Endothelial cell of umbilical vein (primary cell): ENCODE data around the gene DIP2C. TPM values are rescaled to one million over a fixed set of nuclear protein-coding genes. Genes with fewer than 3 reads are reported as not detected.

Experiments used
- BruUV-seq: library from RNA; stranded (reverse); fragments of 400-500 nt; replicated peaks from 2 replicates; lab custom pipeline; 2021; lab: Mats Ljungman, UMichigan
- CTCF ChIA-PET: fragments of 300-600, 350-600 bp; sonication (Branson Sonifier 250); formaldehyde crosslinking; loops from one replicate; lab custom pipeline; 2021; ENCODE audit warnings: antibody characterized with exemption, inconsistent platforms; lab: Charles Lee
- POLR2A ChIA-PET: fragments of 300-600, 350-600 bp; sonication (Branson Sonifier 250); formaldehyde crosslinking; loops from one replicate; lab custom pipeline; 2021; ENCODE audit warnings: antibody characterized with exemption, inconsistent platforms; lab: Charles Lee
- DNase-seq: peaks from one replicate; pipeline ENCODE4 v3.0.0-alpha.2; 2011; ENCODE audit warnings: low read depth, low spot score
- FAIRE-seq: peaks from 2 replicates; lab custom pipeline; 2011; peaks lifted over from hg19 to GRCh38; lab: Jason Lieb, UNC
- H2AFZ ChIP-seq: 2 replicates; pipeline ENCODE4 v1.6.0; 2012; ENCODE audit warnings: low read depth, low read length, control low read depth, inconsistent platforms
- H3K27ac ChIP-seq: 2 replicates; pipeline ENCODE4 v1.5.1; 2011; ENCODE audit warnings: low read depth, mild to moderate bottlenecking, control low read depth, low read length, moderate library complexity; ENCODE audit not compliant: insufficient read depth
- H3K27me3 ChIP-seq, 2 experiments: 2 replicates each; pipeline versions ENCODE4 v1.6.0 to v1.6.1; 2011; ENCODE audit warnings: low read length in 2 of 2, mixed read lengths in 1 of 2; ENCODE audit not compliant: control insufficient read depth in 2 of 2, insufficient read depth in 2 of 2
- H3K36me3 ChIP-seq, 2 experiments: 2 replicates in 1 of 2; 3 replicates in 1 of 2; pipeline ENCODE4 v1.5.1; 2011; ENCODE audit warnings: low read length in 2 of 2, mild to moderate bottlenecking in 1 of 2, moderate library complexity in 1 of 2; ENCODE audit not compliant: control insufficient read depth in 2 of 2, insufficient read depth in 2 of 2; ENCODE audit errors: extremely low read depth in 1 of 2
- H3K4me1 ChIP-seq: 3 replicates; pipeline ENCODE4 v1.5.1; 2011; ENCODE audit warnings: mild to moderate bottlenecking, low read length; ENCODE audit not compliant: control insufficient read depth, insufficient read depth; ENCODE audit errors: extremely low read depth
- H3K4me2 ChIP-seq: 2 replicates; pipeline ENCODE4 v1.6.1; 2011; ENCODE audit warnings: low read length, control low read depth, mixed read lengths; ENCODE audit not compliant: insufficient read depth
- H3K4me3 ChIP-seq, 3 experiments: fragments of 200-600 bp in 1 of 3; sonication (generic), shearing (Covaris generic) in 1 of 3; replicated peaks in 1 of 3; 2 replicates each; pipeline ENCODE4 v1.5.1; 2011 to 2016; ENCODE audit warnings: control low read depth in 3 of 3, low read length in 3 of 3, mild to moderate bottlenecking in 2 of 3, inconsistent platforms in 1 of 3, low read depth in 1 of 3, moderate library complexity in 1 of 3; ENCODE audit not compliant: insufficient read depth in 1 of 3
- H3K79me2 ChIP-seq: 2 replicates; pipeline ENCODE4 v1.6.0; 2012; ENCODE audit warnings: low read length, inconsistent platforms; ENCODE audit not compliant: control insufficient read depth, insufficient read depth
- H3K9ac ChIP-seq: replicated peaks from 2 replicates; pipeline ENCODE3; 2011; ENCODE audit warnings: low read length, control low read depth; ENCODE audit not compliant: insufficient read depth; ENCODE audit errors: extremely low read depth
- H3K9me1 ChIP-seq: replicated peaks from 3 replicates; pipeline ENCODE4 v1.6.0; 2011; ENCODE audit warnings: mild to moderate bottlenecking, low read length; ENCODE audit not compliant: control insufficient read depth, insufficient read depth; ENCODE audit errors: extremely low read depth
- H3K9me3 ChIP-seq: replicated peaks from 2 replicates; pipeline ENCODE4 v1.5.1; 2012; ENCODE audit warnings: low read length, inconsistent platforms; ENCODE audit not compliant: control insufficient read depth, insufficient read depth
- H4K20me1 ChIP-seq: replicated peaks from 2 replicates; pipeline ENCODE3; 2011; ENCODE audit warnings: mild to moderate bottlenecking, low read length; ENCODE audit not compliant: control insufficient read depth, insufficient read depth; ENCODE audit errors: extremely low read depth
- EZH2 ChIP-seq: IDR thresholded peaks from 2 replicates; pipeline ENCODE4 v1.6.1; 2012; ENCODE audit warnings: borderline replicate concordance, low read depth, mild to moderate bottlenecking, moderate library complexity, low read length, inconsistent platforms; ENCODE audit not compliant: severe bottlenecking
- FOS ChIP-seq: IDR thresholded peaks from 2 replicates; pipeline ENCODE4 v1.6.1; 2011; ENCODE audit warnings: mild to moderate bottlenecking, low read length, moderate library complexity, borderline replicate concordance; ENCODE audit not compliant: insufficient read depth
- GATA2 ChIP-seq: IDR thresholded peaks from 2 replicates; pipeline ENCODE4 v1.7.0; 2011; ENCODE audit warnings: low read depth, mild to moderate bottlenecking, moderate library complexity, mixed read lengths, low read length; ENCODE audit not compliant: insufficient read length, insufficient read depth
- JUN ChIP-seq: IDR thresholded peaks from 2 replicates; pipeline ENCODE4 v1.6.1; 2011; ENCODE audit warnings: borderline replicate concordance, low read depth; ENCODE audit not compliant: insufficient read length, insufficient read depth
- MYC ChIP-seq: IDR thresholded peaks from one replicate; pipeline ENCODE4 v1.6.1; 2011; ENCODE audit warnings: mild to moderate bottlenecking, low read depth, low read length
- POLR2A ChIP-seq: IDR thresholded peaks from 2 replicates; pipeline ENCODE4 v1.6.1; 2012; ENCODE audit warnings: low read depth, mild to moderate bottlenecking, control low read depth, low read length
- POLR2AphosphoS5 ChIP-seq: IDR thresholded peaks from 2 replicates; pipeline ENCODE4 v1.6.1; 2012; ENCODE audit warnings: low read depth, mild to moderate bottlenecking, control low read depth, low read length, moderate library complexity; ENCODE audit not compliant: insufficient read depth
- dilution Hi-C: fragments of 300-500 bp; cut with MboI; formaldehyde crosslinking; loops from one replicate; pipeline ENCODE4 v1.15.0; 2019; ENCODE audit warnings: low sequenced_read_pairs; ENCODE audit not compliant: extremely low pct_ligation_motif_present
- intact Hi-C: fragments of 100-400 bp; cut with micrococcal nuclease; formaldehyde crosslinking; loops from one replicate; pipeline ENCODE4 v1.10.0; 2022
- polyA plus RNA-seq, 4 experiments: library from polyadenylated mRNA; depleted of rRNA in 3 of 4; stranded (reverse) in 3 of 4; unstranded in 1 of 4; fragments of >200 nt; gene quantifications; 2 replicates each; pipeline versions ENCODE4 v1.2.1 to v1.2.3, GENCODE V29; 2011 to 2012; ENCODE audit warnings: missing spikeins in 1 of 4
- total RNA-seq: library from RNA; stranded (reverse); gene quantifications from 2 replicates; pipeline ENCODE4 v1.2.3, GENCODE V29; 2021
- TF ChIP-seq, protein P1 (sequence below): IDR thresholded peaks from 2 replicates; pipeline ENCODE4 v1.6.1; 2011; ENCODE audit not compliant: insufficient read depth, insufficient read length
- TF ChIP-seq, protein P2 (sequence below), 2 donors: IDR thresholded peaks; 1 replicate in 1 of 2; 2 replicates in 1 of 2; pipeline ENCODE4 v1.5.1; 2011; ENCODE audit warnings: low read length in 2 of 2, mild to moderate bottlenecking in 2 of 2, moderate library complexity in 2 of 2, control low read depth in 1 of 2, inconsistent platforms in 1 of 2, low read depth in 1 of 2; ENCODE audit not compliant: insufficient read depth in 1 of 2; ENCODE audit errors: extremely low read depth in 1 of 2

The DIP2C gene
- total and polyA plus RNA-seq, 2 donors (not counting 3 experiments of a cell fraction or from before 2014, with no cell fraction given), result 3.6 to 10.7 TPM

DNA sequence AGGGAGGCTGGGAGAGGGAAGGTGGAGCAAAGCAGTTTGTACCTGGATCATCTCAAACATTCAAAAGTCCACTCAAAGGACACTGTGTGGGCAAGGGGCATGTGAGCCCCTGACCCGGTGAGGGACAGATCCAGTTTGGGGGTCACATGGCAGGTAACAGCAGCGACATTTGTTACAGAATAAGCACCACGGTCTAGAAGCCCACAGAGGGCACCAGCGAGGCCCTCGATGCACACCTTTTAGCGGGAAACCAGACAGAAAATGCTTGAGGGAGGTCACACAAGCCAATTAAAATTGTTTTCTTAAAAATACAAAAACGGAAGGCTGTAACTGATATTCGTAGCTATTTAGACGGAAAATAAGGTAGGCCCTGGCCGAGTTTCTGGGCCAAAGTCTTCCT, 409.8 kb downstream of the DIP2C start:
- BruUV-seq, result no TSS peak
- no peaks in the 10 kb centered on the region for H4K20me1 ChIP-seq
- no peaks in the 10 kb centered on the region for H3K9me1 ChIP-seq
- no peak overlapping the region for H3K27ac ChIP-seq
- dilution Hi-C loops, result no loop called here
- intact Hi-C loops, result no loop called here
- H3K9ac ChIP-seq, result no peak overlapping the region
- H3K4me2 ChIP-seq, result no peak overlapping the region
- ChIA-PET POLR2A (no interaction called here), CTCF (no interaction called here)
- H3K9me3 ChIP-seq, result no peaks in the 10 kb centered on the region
- no peaks in the 10 kb centered on the region for H3K27me3 ChIP-seq
- FAIRE-seq (no peak), DNase-seq (no peak)
- no peaks in the 10 kb centered on the region for H3K4me1 ChIP-seq
- TF ChIP-seq MYC (no peak), GATA2 (no peak), POLR2A (no peak), JUN (no peak), POLR2AphosphoS5 (no peak), FOS (no peak), EZH2 (no peak)
- TF ChIP-seq, protein P1, sequence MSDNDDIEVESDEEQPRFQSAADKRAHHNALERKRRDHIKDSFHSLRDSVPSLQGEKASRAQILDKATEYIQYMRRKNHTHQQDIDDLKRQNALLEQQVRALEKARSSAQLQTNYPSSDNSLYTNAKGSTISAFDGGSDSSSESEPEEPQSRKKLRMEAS, result no peak
- TF ChIP-seq, protein P2, sequence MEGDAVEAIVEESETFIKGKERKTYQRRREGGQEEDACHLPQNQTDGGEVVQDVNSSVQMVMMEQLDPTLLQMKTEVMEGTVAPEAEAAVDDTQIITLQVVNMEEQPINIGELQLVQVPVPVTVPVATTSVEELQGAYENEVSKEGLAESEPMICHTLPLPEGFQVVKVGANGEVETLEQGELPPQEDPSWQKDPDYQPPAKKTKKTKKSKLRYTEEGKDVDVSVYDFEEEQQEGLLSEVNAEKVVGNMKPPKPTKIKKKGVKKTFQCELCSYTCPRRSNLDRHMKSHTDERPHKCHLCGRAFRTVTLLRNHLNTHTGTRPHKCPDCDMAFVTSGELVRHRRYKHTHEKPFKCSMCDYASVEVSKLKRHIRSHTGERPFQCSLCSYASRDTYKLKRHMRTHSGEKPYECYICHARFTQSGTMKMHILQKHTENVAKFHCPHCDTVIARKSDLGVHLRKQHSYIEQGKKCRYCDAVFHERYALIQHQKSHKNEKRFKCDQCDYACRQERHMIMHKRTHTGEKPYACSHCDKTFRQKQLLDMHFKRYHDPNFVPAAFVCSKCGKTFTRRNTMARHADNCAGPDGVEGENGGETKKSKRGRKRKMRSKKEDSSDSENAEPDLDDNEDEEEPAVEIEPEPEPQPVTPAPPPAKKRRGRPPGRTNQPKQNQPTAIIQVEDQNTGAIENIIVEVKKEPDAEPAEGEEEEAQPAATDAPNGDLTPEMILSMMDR (IDR thresholded peaks at IDR 0.05; ENCODE audit: extremely low read depth in 1 of 2, insufficient read depth in 1 of 2, low read depth in 1 of 2, low read length in 2 of 2), result no peak
- H2AFZ ChIP-seq, result no peak overlapping the region
- H3K36me3 ChIP-seq, result no peaks in the 10 kb centered on the region
- no peaks in the 10 kb centered on the region for H3K79me2 ChIP-seq
- no peak overlapping the region for H3K4me3 ChIP-seq
